Astrocyte (in vitro differentiated cells and primary cell): ENCODE measurements around the gene VPS8.

ENCODE experiments used
- EZH2 ChIP-seq: IDR thresholded peaks from 2 replicates; pipeline ENCODE4 v1.6.1; 2012; ENCODE audit warnings: mild to moderate bottlenecking, low read length, inconsistent platforms; ENCODE audit not compliant: insufficient read depth
- TF ChIP-seq, protein P1 (sequence below): IDR thresholded peaks from 2 replicates; pipeline ENCODE4 v1.5.1; 2011; ENCODE audit warnings: low read depth, mild to moderate bottlenecking, inconsistent platforms, low read length, moderate library complexity; ENCODE audit not compliant: insufficient read depth

- TF ChIP-seq, protein P1, sequence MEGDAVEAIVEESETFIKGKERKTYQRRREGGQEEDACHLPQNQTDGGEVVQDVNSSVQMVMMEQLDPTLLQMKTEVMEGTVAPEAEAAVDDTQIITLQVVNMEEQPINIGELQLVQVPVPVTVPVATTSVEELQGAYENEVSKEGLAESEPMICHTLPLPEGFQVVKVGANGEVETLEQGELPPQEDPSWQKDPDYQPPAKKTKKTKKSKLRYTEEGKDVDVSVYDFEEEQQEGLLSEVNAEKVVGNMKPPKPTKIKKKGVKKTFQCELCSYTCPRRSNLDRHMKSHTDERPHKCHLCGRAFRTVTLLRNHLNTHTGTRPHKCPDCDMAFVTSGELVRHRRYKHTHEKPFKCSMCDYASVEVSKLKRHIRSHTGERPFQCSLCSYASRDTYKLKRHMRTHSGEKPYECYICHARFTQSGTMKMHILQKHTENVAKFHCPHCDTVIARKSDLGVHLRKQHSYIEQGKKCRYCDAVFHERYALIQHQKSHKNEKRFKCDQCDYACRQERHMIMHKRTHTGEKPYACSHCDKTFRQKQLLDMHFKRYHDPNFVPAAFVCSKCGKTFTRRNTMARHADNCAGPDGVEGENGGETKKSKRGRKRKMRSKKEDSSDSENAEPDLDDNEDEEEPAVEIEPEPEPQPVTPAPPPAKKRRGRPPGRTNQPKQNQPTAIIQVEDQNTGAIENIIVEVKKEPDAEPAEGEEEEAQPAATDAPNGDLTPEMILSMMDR = no peak
- no peak for TF ChIP-seq EZH2
Measured at GRCh38 chr3:184968115-184968514, 156.1 kb downstream of the VPS8 start.
